Activated CD8-positive, alpha-beta memory T cell treated with anti-CD3 and anti-CD28 coated beads, Interleukin-2, amount 50 U/mL, for 48 hours (primary cell): ENCODE results near the gene TMEM205.
"Not testable (repeated sequence)": the region's sequence is repeated elsewhere in the genome, so short reads cannot be mapped to it uniquely, and the experiment has no call there.

ENCODE experiments used
- DNase-seq: peaks from one replicate; pipeline ENCODE4 v3.0.0-alpha.2; 2020

Gene TMEM205

GRCh38 chr19:11338569-11339253, 7.4 kb downstream of the TMEM205 start:
- DNase-seq: no peak

GRCh38 chr19:11338121-11338520, 7.9 kb downstream of the TMEM205 start:
- DNase-seq: no peak

GRCh38 chr19:11337080-11337479, 9.0 kb downstream of the TMEM205 start:
- no peak for DNase-seq

GRCh38 chr19:11335449-11336146, 10.5 kb downstream of the TMEM205 start:
- DNase-seq: no peak

- DNase-seq: not testable (repeated sequence)
Measured at GRCh38 chr19:11333838-11334237, 12.2 kb downstream of the TMEM205 start.

- no peak for DNase-seq
Measured at GRCh38 chr19:11332822-11333221, 13.2 kb downstream of the TMEM205 start.

GRCh38 chr19:11331502-11331901, 14.6 kb downstream of the TMEM205 start:
- DNase-seq: no peak

- DNase-seq: no peak
Measured at GRCh38 chr19:11330127-11330526, 15.9 kb downstream of the TMEM205 start.

- DNase-seq: no peak
Measured at GRCh38 chr19:11325544-11325943, 20.5 kb downstream of the TMEM205 start.

GRCh38 chr19:11324748-11325389, 21.2 kb downstream of the TMEM205 start:
- no peak for DNase-seq

GRCh38 chr19:11324079-11324661, 21.9 kb downstream of the TMEM205 start:
- DNase-seq: no peak

GRCh38 chr19:11323601-11324078, 22.4 kb downstream of the TMEM205 start:
- no peak for DNase-seq

GRCh38 chr19:11322269-11323024, 23.6 kb downstream of the TMEM205 start:
- DNase-seq: no peak

GRCh38 chr19:11321191-11322126, 24.6 kb downstream of the TMEM205 start:
- DNase-seq: no peak

- not testable (repeated sequence) for DNase-seq
Measured at GRCh38 chr19:11320278-11320995, 25.6 kb downstream of the TMEM205 start.

GRCh38 chr19:11306337-11306736, 39.7 kb downstream of the TMEM205 start:
- no peak for DNase-seq

- no peak for DNase-seq
Measured at GRCh38 chr19:11304936-11305335, 41.1 kb downstream of the TMEM205 start.

- DNase-seq: no peak
Measured at GRCh38 chr19:11300811-11301120, 45.3 kb downstream of the TMEM205 start.

GRCh38 chr19:11299946-11300810, 45.9 kb downstream of the TMEM205 start:
- no peak for DNase-seq

- no peak for DNase-seq
Measured at GRCh38 chr19:11296264-11296663, 49.8 kb downstream of the TMEM205 start.
